ENCODE measurements around the gene ESPNL.

ESPNL gene

DNA sequence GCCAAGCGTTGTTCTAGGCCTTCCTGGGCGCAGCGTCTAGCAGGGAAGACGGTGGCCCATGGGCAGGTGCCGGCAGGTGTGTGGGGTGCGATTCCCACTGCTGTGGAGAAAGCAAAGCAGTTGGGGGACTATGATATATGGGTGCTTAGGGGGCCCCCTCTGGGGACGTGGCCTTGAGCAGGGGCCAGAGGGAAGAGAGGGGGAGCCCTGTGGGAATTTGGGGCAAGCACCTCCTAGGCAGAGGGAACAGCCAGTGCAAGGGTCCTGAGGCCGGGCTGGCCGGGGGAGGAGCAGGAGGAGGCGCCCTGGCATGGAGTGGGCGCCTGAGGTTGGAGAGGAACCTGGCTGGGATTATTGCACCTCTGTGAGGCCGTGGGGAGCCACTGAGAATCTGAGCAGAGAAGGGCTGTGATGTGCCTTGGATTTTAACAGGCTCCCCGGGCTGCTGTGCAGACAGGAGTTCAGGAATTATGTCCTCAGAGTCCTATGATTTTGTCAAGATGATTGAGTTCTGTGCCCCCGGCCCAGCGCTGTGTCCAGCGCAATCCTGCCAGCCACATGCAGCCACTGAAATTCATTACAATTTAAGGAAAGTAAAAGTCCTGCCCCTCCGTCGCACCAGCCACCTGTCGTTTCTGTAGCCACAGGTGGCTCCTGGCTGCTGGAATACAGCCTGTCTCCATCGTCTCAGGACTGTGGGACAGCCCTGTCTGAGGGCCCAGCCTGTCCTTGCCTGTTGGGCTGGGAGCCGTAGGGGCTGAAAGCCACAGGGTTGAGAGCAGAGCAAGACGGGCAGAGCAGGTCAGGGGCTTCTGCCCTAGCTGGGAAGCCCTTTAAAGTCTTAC lies 29.2 kb downstream of the ESPNL start:
- DNase-seq (ENCODE audit: low read depth in 3 of 3): no peak

DNA sequence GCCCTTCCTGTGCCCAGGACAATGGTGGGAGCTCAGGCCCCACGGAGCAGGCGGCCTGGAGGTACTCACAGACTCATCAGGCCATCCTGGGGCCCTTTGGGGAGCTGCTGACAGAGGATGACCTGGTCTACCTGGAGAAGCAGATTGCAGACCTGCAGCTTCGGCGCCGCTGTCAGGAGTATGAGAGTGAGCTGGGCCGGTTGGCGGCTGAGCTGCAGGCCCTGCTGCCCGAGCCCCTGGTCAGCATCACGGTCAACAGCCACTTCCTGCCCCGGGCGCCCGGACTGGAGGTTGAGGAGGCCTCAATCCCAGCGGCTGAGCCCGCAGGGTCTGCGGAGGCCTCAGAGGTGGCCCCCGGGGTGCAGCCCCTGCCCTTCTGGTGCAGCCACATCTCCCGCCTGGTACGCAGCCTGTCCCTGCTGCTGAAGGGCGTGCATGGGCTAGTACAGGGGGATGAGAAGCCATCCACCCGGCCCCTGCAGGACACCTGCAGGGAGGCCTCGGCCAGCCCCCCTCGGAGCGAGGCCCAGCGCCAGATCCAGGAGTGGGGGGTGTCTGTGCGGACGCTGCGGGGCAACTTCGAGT lies 30.1 kb downstream of the ESPNL start:
- DNase-seq (ENCODE audit: low read depth in 3 of 3): no peak

DNA sequence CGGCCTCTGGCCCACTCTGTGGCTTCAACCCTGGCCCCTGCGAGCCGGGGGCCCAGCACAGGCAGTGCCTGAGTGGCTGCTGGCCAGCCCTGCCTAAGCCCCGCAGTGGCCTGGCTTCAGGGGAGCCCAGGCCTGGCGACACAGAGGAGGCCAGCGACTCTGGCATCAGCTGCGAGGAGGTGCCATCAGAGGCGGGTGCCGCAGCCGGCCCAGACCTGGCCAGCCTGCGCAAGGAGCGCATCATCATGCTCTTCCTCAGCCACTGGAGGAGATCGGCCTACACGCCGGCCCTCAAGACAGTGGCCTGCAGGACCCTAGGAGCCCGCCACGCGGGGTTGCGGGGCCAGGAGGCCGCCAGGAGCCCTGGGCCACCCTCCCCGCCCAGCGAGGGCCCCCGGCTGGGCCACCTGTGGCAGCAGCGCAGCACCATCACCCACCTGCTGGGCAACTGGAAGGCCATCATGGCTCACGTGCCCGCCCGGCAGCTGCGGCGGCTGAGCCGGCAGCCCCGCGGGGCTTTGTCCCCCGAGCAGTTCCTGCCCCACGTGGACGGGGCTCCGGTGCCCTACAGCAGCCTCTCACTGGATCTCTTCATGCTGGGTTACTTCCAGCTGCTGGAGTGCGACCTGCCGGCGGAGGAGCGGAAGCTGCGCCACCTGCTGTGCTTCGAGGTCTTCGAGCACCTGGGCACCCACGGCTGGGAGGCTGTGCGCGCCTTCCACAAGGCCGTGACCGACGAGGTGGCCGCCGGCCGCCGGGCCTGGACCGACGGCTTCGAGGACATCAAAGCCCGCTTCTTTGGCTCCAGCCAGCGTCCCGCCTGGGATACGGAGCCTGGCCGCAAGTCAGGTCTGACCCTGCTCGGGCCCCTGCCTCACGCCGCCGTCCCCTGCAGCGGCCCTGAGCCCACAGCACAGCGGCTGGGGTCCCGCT lies 30.8 kb downstream of the ESPNL start:
- no peak for DNase-seq (ENCODE audit: low read depth in 3 of 3)

DNA sequence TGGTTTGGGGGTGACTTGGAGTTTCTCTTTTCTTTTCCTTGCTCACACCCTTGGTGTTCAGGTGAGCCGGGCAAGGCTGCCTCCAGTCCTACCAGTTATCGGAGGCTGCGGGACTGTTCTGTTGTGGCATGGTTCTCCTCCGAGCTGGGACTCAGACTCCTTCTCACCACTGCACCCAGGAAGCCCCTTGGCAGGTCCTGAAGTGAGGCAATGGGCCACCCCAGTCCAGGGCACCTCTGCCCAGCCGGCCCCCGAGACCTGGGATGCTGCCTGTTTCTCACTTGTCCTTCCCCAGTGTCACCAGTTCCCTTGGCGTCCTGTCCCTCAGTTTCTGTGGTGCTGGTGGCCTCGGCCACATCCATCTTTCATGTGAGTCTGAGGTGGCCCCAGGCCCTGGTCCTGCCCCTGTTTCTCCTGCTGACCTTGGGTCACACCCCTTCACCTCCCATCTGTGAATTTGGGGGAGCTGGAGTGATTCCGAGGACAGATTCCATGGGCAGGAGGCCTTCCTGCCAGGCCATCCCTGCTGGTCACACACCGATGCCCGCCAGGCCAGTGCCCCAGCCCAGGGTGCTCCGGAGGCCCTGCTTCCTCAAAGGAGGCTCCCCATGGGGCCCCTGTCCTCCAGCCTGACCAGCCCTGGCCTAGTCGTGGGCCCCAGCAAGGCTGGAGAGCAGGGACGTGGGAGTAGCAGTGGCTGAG lies 31.8 kb downstream of the ESPNL start:
- no peak for DNase-seq (ENCODE audit: low read depth in 3 of 3)

DNA sequence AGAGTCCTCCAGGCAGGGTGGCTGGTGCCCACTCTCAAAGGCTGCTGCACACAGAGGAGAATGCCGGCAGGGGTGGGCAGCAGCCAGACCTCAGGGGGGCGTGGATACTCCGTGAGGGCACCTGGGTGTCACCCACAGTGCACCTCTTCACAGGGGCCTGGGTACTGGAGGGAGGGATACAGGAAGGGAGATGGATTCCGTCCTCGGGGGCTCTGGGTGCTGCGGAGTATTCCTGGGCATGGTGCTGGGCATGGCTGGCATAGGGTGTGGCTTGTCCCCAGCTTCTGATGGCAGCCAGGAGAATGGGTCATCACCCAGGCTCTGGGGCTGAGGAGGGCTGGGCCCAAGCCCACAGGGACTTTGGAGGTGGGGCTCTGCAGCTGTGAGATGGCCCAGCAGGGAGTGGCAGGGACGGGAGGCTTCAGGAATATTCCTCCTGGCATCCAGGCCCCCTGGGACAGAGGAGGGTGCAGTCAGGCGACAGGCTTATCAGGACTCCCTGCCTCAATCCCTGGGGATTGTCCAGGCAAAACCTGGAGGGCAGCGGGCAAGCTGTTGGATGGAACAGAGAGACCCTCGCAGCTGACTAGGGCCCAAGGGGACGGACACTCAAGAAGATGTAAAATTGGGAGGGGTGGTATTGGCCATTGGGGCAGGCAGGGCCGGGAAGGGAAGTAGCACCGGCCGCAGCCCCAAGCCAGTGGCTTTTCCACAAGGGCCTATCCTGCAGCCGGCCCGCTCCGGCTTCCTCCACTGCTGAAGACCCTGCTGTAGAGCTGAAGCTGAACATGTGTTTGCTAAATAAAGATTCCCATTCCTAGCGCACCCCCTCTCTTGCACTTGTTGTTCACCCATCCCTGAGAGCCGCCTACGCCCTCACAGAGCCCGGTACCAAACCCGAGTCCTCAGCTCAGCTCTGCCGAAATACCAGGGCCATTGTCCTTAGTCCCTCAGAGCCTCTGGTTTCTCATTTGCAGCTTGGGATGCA lies 32.6 kb downstream of the ESPNL start:
- no peak for DNase-seq (ENCODE audit: low read depth in 3 of 3)

DNA sequence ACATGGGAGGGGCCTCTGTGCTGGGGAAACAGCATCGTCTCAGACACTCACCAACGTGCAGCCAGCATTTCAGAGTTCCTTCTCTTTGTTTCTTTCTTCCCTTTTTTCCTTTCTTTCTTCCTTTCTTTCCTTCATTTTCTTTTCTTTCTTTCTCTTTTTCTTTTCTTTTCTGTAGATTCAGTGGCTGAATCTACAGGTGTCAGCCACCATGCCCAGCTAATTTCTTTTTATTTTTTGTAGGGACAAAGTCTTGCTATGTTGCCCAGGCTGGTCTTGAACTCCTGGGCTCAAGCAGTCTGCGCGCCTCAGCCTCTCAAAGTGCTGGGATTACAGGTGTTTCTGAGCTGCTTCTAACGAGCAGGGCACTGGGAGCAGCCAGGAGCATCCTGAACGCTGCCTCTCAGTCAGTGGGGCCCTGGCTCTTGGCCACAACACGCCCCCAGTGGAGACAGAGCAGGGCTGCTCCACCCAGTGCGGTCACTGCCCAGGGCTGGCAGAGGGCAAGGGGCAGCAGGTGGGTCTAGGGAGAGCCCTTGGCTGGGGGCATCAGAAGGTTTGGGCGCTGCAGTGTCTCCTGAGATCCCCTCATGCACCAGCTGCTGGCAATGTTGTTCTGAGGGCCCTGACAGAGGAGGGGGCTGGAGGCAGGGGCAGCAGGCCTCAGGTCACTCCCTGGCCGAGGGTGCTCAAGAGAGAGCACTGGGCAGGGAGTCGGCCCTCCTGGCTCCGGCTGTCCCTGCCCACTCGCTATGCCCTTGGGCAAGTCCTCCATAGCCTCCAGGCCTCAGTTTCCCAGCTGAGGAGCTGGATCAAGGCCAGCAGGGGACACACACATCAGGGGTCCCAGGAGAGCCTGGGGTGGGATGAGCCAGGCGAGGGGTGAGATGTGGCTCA lies 33.6 kb downstream of the ESPNL start:
- no peak for DNase-seq (ENCODE audit: low read depth in 3 of 3)

DNA sequence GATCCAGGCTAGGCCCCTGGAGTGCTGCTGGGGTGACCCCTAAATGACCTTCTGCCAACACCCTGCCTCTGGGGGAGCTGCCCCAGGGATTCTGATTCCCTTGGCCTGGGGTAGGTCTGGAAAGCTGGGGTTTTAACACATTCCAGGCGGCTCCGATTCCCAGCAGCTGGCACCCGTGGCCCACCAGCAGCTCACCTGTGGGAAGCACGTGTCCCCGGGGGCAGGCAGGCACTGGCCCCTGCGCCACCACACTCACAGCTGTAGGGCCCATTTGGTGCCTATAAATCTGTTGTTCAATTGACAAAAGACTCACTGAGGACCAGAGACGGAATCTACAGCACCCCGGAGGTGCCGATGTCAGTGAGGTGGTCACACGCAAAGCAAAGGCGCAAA lies 34.2 kb downstream of the ESPNL start:
- no peak for DNase-seq (ENCODE audit: low read depth in 3 of 3)

DNA sequence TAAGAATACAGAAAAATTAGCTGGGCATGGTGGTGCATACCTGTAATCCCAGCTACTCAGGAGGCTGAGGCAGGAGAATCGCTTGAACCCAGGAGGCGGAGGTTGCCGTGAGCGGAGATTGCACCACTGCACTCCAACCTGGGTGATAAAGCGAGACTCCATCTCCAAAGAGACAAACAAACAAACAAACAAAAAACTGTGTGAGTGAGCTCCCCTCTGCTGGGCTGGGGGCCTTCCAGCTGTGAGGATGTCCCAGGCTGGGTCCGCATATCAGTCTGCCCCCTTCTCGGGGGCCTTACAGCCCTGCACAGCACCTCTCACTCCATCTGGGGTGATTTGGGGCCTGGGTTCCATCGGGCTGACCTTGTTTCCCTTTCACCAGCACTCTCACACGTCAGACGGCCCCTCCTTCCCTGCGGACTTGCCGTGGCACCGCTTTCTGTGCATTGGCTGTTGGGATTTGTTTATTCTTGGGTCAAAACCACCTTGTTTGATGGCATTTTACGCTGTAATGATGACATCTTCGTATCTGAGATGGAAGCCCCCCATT lies 35.5 kb downstream of the ESPNL start:
- DNase-seq (ENCODE audit: low read depth in 3 of 3): no peak

DNA sequence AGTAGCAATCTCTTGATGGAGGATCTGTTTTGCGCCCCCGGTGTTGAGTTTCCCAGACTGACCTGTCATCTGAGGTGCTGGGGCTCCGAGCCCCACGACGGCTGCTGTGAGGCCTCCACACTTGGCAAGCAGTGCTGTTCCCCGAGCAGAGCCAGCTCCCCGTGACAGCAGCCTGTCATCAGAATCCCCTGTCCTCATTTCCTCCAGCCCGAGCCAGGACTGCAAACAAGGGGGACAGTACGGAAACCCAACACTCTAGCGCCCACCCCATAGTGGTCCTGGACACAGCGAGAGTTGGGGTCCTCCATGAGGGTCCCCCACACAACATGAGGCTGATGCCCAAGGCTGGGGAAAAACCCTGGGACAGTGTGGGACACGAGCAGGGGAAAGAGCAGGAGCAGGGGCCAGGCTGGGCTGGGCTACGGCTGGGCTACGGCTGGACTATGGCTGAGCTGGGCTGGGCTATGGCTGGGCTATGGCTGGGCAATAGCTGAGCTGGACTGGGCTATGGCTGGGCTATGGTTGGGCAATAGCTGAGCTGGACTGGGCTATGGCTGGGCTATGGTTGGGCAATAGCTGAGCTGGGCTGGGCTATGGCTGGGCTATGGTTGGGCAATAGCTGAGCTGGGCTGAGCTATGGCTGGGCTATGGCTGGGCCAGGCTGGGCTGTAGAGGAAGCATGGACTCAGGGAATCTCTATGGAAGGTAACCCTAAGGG lies 36.8 kb downstream of the ESPNL start:
- no peak for DNase-seq (ENCODE audit: low read depth in 3 of 3)

DNA sequence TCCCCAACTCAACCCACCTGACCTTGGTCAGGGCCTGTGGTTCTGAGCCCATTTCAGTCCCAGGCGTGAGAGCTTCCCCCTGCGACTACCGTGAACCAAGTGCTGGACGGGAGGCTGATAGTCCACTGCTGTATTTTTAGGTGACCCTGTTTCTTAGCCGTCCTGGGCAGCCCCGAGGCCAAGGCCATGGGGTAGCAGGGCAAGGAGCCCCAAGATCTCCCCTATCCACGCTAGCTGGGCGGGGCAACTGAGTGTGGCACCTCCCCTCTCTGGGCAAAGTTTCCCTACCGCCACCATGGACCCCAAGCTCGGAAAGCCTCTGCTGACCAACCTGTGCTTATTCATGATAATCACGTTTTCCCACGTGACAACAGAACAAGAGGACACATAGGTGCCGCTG lies 37.7 kb downstream of the ESPNL start:
- no peak for DNase-seq (ENCODE audit: low read depth in 3 of 3)

DNA sequence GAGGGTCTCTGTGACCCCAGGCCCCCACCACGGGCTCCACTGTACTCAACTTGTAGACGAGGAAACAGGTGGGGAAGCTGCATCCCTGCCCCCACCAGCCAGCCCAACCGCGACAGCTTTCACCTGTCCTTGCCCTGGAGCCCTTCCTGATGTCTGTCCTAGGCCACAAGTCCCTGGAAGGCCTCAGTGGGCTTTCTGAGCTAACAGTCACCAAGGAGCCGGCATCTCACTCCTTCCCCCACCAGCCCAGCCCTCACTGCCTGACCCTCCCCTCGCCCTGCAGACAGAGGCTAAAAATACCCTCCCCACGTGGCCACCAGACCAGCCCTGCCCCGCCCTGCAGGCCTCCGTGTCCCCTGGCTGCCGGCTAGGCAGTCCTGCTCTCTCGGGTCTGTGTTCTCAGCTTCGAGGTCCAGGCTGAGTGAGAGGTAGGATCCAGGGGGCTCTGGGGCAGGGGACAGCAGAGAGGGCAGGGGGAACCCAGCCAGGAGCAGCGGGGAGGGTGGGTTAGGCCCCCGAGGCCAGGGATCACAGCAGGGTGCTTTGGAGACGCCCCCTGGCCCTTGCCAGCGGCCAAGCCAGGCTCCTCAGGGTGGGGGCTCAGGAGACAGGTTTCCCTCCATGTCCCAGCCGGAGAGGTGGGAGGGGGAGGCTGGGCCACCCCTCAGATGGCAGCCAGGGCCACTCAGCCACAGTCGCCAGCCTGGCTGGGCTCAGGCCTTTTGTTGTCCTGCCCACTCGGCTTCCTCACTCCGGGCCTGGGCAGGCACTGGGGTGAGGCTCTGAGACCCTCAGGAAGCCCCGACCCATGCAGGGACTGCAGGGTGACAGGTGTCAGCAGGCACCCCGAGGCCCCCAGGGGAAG lies 38.4 kb downstream of the ESPNL start, which contains the start of gene KLHL30:
Gene KLHL30 (plus strand): TSS at position 338 of the 865 bp plus-strand sequence. CDS start 2,087 bp downstream, outside the sequence.
- no peak for DNase-seq (ENCODE audit: low read depth in 3 of 3)

DNA sequence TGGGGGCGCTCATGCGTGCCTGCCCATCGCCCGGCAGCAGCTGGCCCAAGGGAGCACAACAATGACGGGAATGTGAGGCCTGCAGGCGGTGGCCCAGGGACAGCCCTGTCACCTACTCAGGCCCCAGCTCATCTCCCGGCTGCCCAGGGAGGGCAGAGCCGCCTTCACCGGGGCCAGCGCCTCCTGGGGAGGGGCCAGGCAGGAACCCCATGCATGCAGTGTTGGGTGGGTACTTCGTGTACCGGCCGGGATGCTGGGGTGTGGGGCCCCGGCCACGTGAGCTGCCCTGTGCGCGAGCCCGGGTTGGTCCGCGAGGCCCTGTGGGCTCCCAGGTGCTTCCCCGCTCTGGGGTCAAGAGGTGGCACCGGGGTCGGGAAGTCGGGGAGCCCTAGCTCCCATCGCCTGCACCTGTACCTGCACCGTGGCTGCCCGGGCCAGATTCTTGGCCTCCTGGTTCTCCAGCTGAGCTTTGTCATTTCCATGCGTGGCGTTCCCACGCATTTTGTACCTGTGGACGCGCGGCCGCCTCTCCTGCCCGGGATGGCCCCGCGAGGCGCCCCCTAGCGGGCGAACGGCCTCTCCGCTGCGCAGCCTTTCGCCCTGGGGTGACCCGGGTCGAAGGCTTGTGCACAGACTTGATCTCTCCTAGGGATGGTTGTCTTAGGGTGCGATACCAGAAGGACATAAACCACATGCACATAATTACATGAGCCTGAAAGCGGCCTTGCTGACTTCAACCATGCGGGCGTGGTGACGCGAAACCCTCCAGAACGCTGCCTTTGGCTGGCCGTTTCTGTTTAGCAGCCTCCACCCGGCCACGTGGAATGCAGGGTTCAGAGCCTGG lies 39.3 kb downstream of the ESPNL start:
- DNase-seq (ENCODE audit: low read depth in 3 of 3): no peak

DNA sequence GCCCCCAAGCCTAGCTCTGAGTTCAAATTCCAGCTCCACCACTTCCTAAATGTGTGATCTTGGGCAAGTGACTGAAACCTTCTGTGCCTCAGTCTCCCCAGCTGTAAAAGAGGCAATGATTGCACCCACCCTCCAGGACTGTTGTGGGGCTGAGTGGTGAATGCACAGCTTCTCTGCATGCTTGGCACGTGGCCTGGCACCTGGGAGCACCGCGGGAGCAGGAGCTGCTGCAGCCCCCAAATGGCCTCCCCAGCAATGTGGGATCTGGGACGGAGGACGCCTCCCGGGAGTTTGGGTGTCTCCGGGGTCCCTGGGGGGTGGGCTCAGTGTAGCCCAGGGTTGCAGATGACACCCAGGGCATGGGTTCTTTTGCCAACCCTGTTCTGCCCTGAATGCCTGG lies 39.9 kb downstream of the ESPNL start:
- no peak for DNase-seq (ENCODE audit: low read depth in 3 of 3)

DNA sequence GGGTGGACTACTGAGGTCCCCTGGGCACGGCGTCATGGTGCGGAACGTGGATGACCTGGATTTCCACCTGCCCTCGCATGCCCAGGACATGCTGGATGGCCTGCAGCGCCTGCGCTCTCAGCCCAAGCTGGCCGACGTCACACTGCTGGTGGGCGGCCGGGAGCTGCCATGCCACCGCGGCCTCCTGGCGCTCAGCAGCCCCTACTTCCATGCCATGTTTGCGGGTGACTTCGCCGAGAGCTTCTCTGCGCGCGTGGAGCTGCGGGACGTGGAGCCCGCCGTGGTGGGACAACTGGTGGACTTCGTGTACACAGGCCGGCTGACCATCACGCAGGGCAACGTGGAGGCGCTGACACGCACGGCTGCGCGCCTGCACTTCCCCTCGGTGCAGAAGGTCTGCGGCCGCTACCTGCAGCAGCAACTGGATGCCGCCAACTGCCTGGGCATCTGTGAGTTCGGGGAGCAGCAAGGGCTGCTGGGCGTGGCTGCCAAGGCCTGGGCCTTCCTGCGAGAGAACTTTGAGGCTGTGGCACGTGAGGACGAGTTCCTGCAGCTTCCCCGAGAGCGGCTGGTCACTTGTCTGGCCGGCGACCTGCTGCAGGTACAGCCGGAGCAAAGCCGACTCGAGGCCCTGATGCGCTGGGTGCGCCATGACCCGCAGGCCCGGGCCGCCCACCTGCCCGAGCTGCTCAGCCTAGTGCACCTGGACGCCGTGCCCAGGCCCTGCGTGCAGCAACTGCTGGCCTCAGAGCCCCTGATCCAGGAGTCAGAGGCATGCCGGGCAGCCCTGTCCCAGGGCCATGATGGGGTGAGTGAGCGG lies 40.8 kb downstream of the ESPNL start:
- no peak for DNase-seq (ENCODE audit: low read depth in 3 of 3)

DNA sequence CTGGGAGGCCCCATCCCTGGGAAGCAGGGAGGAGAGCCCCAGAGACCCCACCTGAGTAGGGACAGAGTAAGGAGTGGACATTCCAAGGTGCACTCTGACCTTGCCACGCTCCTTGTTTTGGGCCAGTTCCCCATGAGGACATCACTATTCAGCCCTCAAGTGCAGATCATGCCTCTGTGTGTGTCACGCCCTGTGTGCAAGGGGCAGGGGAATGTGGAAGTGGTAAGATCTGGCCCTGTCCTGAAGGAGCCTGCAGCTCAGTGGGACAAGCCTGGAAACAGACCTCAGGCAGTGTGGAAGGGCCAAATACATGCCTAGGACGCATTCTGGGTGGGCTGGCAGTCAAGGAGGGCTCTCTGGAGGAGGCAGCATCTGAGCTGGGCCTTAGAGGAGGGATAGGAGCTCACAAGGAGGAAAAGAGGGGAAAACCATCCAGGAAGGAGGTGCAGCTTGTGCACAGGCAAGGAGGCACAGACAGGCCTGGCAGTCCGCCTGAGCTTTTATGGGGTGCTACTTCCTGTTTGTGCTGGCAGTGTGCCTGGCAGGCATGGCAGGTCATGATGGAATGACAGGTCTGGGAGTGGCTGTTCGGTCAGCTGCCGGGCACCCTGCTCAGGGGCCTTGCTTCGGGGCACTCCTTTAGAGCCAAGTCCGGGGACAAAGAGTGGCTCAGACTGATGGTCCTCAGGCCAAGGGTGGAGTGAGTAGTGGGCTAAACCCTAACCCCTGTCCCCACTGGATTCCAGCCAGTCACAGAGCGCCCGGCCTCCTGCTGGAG lies 41.6 kb downstream of the ESPNL start:
- no peak for DNase-seq (ENCODE audit: low read depth in 3 of 3)

Data from stimulated activated CD4-positive, alpha-beta T cell treated with anti-CD3 and anti-CD28 coated beads, TNF-alpha, amount 100 ng/mL, for 4 hours (primary cell).